T-helper 1 cell treated with Interleukin-12 subunit alpha and Interleukin-12 subunit beta and Interleukin-4 antibody, amounts not matched to agents 30 μg/mL and 1 μg/mL, for 36 hours (primary cell): Measurements from ENCODE around the gene MYLK2.
"Not testable (repeated sequence)": the region's sequence is repeated elsewhere in the genome, so short reads cannot be mapped to it uniquely, and the experiment has no call there.

Experiments
- H3K27ac Mint-ChIP-seq: one replicate; pipeline ENCODE4 v1.8.0; 2021; ENCODE audit warnings: mild to moderate bottlenecking, mixed read lengths
- H3K27me3 Mint-ChIP-seq: one replicate; pipeline ENCODE4 v1.8.0; 2021; ENCODE audit warnings: low read depth, mixed read lengths
- H3K36me3 Mint-ChIP-seq: one replicate; pipeline ENCODE4 v1.8.0; 2021; ENCODE audit warnings: low read depth, mixed read lengths
- H3K4me1 Mint-ChIP-seq: one replicate; pipeline ENCODE4 v1.8.0; 2021; ENCODE audit warnings: low read depth, mixed read lengths
- H3K4me3 Mint-ChIP-seq: one replicate; pipeline ENCODE4 v1.8.0; 2021; ENCODE audit warnings: mild to moderate bottlenecking, moderate library complexity, mixed read lengths
- H3K9me3 Mint-ChIP-seq: one replicate; pipeline ENCODE4 v1.8.0; 2021; ENCODE audit warnings: mixed read lengths

Gene MYLK2

GRCh38 chr20:31808481-31808880, 10.7 kb upstream of the MYLK2 start:
- Mint-ChIP-seq H3K4me1 (peaks cover 8% of the 10 kb centered on the region), H3K9me3 (no peaks in the 10 kb centered on the region), H3K27me3 (no peaks in the 10 kb centered on the region), H3K27ac (no peak overlapping the region), H3K4me3 (no peak overlapping the region), H3K36me3 (peaks cover 17% of the 10 kb centered on the region)

- no peaks in the 10 kb centered on the region for H3K27me3 Mint-ChIP-seq
- H3K27ac Mint-ChIP-seq, result no peak overlapping the region
- no peak overlapping the region for H3K4me3 Mint-ChIP-seq
- no peaks in the 10 kb centered on the region for H3K9me3 Mint-ChIP-seq
- peaks cover 13% of the 10 kb centered on the region for H3K36me3 Mint-ChIP-seq
- peaks cover 3% of the 10 kb centered on the region for H3K4me1 Mint-ChIP-seq
Measured at GRCh38 chr20:31809661-31810060, 9.5 kb upstream of the MYLK2 start.

GRCh38 chr20:31811198-31811597, 8.0 kb upstream of the MYLK2 start:
- no peaks in the 10 kb centered on the region for H3K27me3 Mint-ChIP-seq

GRCh38 chr20:31811796-31812728, 7.1 kb upstream of the MYLK2 start:
- H3K27me3 Mint-ChIP-seq, result no peaks in the 10 kb centered on the region
- no peaks in the 10 kb centered on the region for H3K9me3 Mint-ChIP-seq
- peaks cover 3% of the 10 kb centered on the region for H3K36me3 Mint-ChIP-seq
- H3K27ac Mint-ChIP-seq, result no peak overlapping the region
- H3K4me3 Mint-ChIP-seq, result no peak overlapping the region
- H3K4me1 Mint-ChIP-seq, result no peaks in the 10 kb centered on the region

More at GRCh38 chr20:31811198-31811597, 8.0 kb upstream of the MYLK2 start:
- no peaks in the 10 kb centered on the region for H3K9me3 Mint-ChIP-seq
- no peak overlapping the region for H3K27ac Mint-ChIP-seq
- no peaks in the 10 kb centered on the region for H3K4me1 Mint-ChIP-seq
- peaks cover 7% of the 10 kb centered on the region for H3K36me3 Mint-ChIP-seq
- no peak overlapping the region for H3K4me3 Mint-ChIP-seq

- H3K36me3 Mint-ChIP-seq, result no peaks in the 10 kb centered on the region
- no peak overlapping the region for H3K27ac Mint-ChIP-seq
- H3K9me3 Mint-ChIP-seq, result no peaks in the 10 kb centered on the region
- H3K4me3 Mint-ChIP-seq, result no peak overlapping the region
- H3K4me1 Mint-ChIP-seq, result no peaks in the 10 kb centered on the region
- H3K27me3 Mint-ChIP-seq, result no peaks in the 10 kb centered on the region
Measured at GRCh38 chr20:31813611-31814010, 5.5 kb upstream of the MYLK2 start.

- H3K36me3 Mint-ChIP-seq, H3K4me3 Mint-ChIP-seq, H3K9me3 Mint-ChIP-seq, H3K27ac Mint-ChIP-seq, H3K4me1 Mint-ChIP-seq, H3K27me3 Mint-ChIP-seq: not testable (repeated sequence)
Measured at GRCh38 chr20:31814142-31814541, 5.0 kb upstream of the MYLK2 start.

GRCh38 chr20:31815408-31816188, 3.6 kb upstream of the MYLK2 start:
- H3K4me1 Mint-ChIP-seq, result no peaks in the 10 kb centered on the region
- no peaks in the 10 kb centered on the region for H3K9me3 Mint-ChIP-seq
- H3K27me3 Mint-ChIP-seq, result no peaks in the 10 kb centered on the region
- no peak overlapping the region for H3K27ac Mint-ChIP-seq
- no peak overlapping the region for H3K4me3 Mint-ChIP-seq
- no peaks in the 10 kb centered on the region for H3K36me3 Mint-ChIP-seq

GRCh38 chr20:31816221-31816620, 2.9 kb upstream of the MYLK2 start:
- Mint-ChIP-seq H3K9me3 (no peaks in the 10 kb centered on the region), H3K4me1 (no peaks in the 10 kb centered on the region)

GRCh38 chr20:31817461-31817860, 1.7 kb upstream of the MYLK2 start:
- H3K9me3 Mint-ChIP-seq, result no peaks in the 10 kb centered on the region
- no peaks in the 10 kb centered on the region for H3K27me3 Mint-ChIP-seq
- no peaks in the 10 kb centered on the region for H3K36me3 Mint-ChIP-seq
- no peaks in the 10 kb centered on the region for H3K4me1 Mint-ChIP-seq
- no peak overlapping the region for H3K27ac Mint-ChIP-seq
- no peak overlapping the region for H3K4me3 Mint-ChIP-seq

More at GRCh38 chr20:31816221-31816620, 2.9 kb upstream of the MYLK2 start:
- no peak overlapping the region for H3K4me3 Mint-ChIP-seq
- H3K36me3 Mint-ChIP-seq, result no peaks in the 10 kb centered on the region
- no peaks in the 10 kb centered on the region for H3K27me3 Mint-ChIP-seq
- no peak overlapping the region for H3K27ac Mint-ChIP-seq

- H3K27me3 Mint-ChIP-seq, result no peaks in the 10 kb centered on the region
- no peak overlapping the region for H3K4me3 Mint-ChIP-seq
- H3K9me3 Mint-ChIP-seq, result no peaks in the 10 kb centered on the region
Measured at GRCh38 chr20:31818376-31818908, 714 bp upstream of the MYLK2 start.

GRCh38 chr20:31820228-31820627, 1.1 kb downstream of the MYLK2 start:
- H3K4me1 Mint-ChIP-seq, result no peaks in the 10 kb centered on the region
- no peaks in the 10 kb centered on the region for H3K9me3 Mint-ChIP-seq
- no peaks in the 10 kb centered on the region for H3K36me3 Mint-ChIP-seq
- no peak overlapping the region for H3K27ac Mint-ChIP-seq
- H3K27me3 Mint-ChIP-seq, result no peaks in the 10 kb centered on the region
- no peak overlapping the region for H3K4me3 Mint-ChIP-seq

More at GRCh38 chr20:31818376-31818908, 714 bp upstream of the MYLK2 start:
- Mint-ChIP-seq H3K4me1 (no peaks in the 10 kb centered on the region), H3K27ac (no peak overlapping the region), H3K36me3 (no peaks in the 10 kb centered on the region)

- no peaks in the 10 kb centered on the region for H3K27me3 Mint-ChIP-seq
- H3K4me1 Mint-ChIP-seq, result no peaks in the 10 kb centered on the region
- H3K36me3 Mint-ChIP-seq, result no peaks in the 10 kb centered on the region
- no peak overlapping the region for H3K4me3 Mint-ChIP-seq
- no peaks in the 10 kb centered on the region for H3K9me3 Mint-ChIP-seq
- no peak overlapping the region for H3K27ac Mint-ChIP-seq
Measured at GRCh38 chr20:31821427-31821826, 2.3 kb downstream of the MYLK2 start.

- Mint-ChIP-seq H3K27ac (no peak overlapping the region), H3K4me1 (no peaks in the 10 kb centered on the region), H3K4me3 (no peak overlapping the region), H3K27me3 (no peaks in the 10 kb centered on the region), H3K9me3 (no peaks in the 10 kb centered on the region), H3K36me3 (no peaks in the 10 kb centered on the region)
Measured at GRCh38 chr20:31822421-31823330, 3.5 kb downstream of the MYLK2 start.
